ENCODE data around the gene B4GALNT1. TPM values are rescaled to one million over a fixed set of nuclear protein-coding genes. Genes with fewer than 3 reads are reported as not detected.

Gene B4GALNT1
- total and polyA plus RNA-seq, 9 of the 15 experiments (the other 6 are each of a cell fraction or from before 2014, with no cell fraction given), result 1.0 to 32.2 (median 9.8) TPM

DNA sequence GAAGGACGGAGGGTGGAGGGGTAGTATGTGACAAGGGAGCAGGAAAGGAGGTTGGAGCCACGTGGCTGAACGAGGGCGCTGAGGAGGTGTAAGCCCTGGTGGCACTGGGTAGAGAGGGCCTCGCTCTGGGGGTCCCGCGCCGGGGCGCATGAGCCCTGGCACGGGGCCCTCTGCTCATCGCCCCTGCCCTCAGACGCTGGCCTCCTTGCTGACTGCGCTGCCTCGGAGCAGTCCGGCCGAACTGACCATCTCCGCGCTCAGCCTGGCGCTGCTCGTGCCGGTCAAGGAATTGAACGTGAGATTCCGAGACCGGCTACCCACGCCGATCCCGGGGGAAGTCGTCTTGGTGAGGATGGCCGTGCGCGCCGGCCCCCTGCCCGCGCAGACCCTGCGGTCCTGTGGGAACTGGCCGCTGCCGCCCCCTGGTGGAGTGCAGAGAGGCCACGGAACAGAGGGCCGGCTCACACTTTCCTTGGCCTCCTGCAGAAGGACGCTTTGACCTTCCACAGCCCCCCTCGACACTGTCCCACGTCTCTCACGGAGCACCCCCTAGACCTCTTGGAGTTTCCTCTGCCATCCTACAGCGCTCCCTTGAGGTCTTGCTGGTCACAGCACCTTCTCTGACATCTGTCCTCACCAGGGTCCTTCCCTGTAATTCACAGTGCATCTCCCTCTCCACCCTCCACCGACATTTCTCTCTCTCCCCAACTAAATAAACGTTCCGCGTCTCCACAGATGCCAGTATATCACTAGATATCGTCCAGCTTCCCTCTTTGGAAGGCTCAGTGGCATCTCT lies 11.3 kb downstream of the B4GALNT1 start (continued):
- no peak for TF ChIP-seq ETV6 (IDR thresholded peaks at IDR 0.05; ENCODE audit: borderline replicate concordance in 1 of 2, low read depth in 2 of 2, low read length in 1 of 2)
- no peak for TF ChIP-seq ETV6 (CRISPR knock-in tag; IDR thresholded peaks at IDR 0.05; ENCODE audit: borderline replicate concordance)
- TF ChIP-seq CBX2 (IDR thresholded peaks at IDR 0.05; ENCODE audit: insufficient read depth, low read length, poor library complexity, severe bottlenecking), result no peak
- TF ChIP-seq PHF20 (IDR thresholded peaks at IDR 0.05; ENCODE audit: partially characterized antibody), result no peak
- TF ChIP-seq, protein P1, sequence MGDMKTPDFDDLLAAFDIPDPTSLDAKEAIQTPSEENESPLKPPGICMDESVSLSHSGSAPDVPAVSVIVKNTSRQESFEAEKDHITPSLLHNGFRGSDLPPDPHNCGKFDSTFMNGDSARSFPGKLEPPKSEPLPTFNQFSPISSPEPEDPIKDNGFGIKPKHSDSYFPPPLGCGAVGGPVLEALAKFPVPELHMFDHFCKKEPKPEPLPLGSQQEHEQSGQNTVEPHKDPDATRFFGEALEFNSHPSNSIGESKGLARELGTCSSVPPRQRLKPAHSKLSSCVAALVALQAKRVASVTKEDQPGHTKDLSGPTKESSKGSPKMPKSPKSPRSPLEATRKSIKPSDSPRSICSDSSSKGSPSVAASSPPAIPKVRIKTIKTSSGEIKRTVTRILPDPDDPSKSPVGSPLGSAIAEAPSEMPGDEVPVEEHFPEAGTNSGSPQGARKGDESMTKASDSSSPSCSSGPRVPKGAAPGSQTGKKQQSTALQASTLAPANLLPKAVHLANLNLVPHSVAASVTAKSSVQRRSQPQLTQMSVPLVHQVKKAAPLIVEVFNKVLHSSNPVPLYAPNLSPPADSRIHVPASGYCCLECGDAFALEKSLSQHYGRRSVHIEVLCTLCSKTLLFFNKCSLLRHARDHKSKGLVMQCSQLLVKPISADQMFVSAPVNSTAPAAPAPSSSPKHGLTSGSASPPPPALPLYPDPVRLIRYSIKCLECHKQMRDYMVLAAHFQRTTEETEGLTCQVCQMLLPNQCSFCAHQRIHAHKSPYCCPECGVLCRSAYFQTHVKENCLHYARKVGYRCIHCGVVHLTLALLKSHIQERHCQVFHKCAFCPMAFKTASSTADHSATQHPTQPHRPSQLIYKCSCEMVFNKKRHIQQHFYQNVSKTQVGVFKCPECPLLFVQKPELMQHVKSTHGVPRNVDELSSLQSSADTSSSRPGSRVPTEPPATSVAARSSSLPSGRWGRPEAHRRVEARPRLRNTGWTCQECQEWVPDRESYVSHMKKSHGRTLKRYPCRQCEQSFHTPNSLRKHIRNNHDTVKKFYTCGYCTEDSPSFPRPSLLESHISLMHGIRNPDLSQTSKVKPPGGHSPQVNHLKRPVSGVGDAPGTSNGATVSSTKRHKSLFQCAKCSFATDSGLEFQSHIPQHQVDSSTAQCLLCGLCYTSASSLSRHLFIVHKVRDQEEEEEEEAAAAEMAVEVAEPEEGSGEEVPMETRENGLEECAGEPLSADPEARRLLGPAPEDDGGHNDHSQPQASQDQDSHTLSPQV (IDR thresholded peaks at IDR 0.05), result peak; percentile 19; the same call in 1 of the 2 replicates
- TF ChIP-seq POLR2G (IDR thresholded peaks at IDR 0.05; ENCODE audit: low read depth, low read length), result peak; percentile 74
- TF ChIP-seq ZNF217 (CRISPR knock-in tag; IDR thresholded peaks at IDR 0.05), result no peak
- TF ChIP-seq SAFB2 (IDR thresholded peaks at IDR 0.05; ENCODE audit: borderline replicate concordance, low read depth, low read length, severe bottlenecking), result no peak
- no peak for TF ChIP-seq COPS2 (conservative IDR thresholded peaks at IDR 0.05)
- TF ChIP-seq MAFK (IDR thresholded peaks at IDR 0.05; ENCODE audit: low read length), result no peak
- TF ChIP-seq FOXK1 (CRISPR knock-in tag; IDR thresholded peaks at IDR 0.05; ENCODE audit: borderline replicate concordance), result no peak
- TF ChIP-seq PHF8 (IDR thresholded peaks at IDR 0.05; ENCODE audit: borderline replicate concordance, low read length), result peak; percentile 15; the same call in 1 of the 2 replicates
- TF ChIP-seq, protein P2, sequence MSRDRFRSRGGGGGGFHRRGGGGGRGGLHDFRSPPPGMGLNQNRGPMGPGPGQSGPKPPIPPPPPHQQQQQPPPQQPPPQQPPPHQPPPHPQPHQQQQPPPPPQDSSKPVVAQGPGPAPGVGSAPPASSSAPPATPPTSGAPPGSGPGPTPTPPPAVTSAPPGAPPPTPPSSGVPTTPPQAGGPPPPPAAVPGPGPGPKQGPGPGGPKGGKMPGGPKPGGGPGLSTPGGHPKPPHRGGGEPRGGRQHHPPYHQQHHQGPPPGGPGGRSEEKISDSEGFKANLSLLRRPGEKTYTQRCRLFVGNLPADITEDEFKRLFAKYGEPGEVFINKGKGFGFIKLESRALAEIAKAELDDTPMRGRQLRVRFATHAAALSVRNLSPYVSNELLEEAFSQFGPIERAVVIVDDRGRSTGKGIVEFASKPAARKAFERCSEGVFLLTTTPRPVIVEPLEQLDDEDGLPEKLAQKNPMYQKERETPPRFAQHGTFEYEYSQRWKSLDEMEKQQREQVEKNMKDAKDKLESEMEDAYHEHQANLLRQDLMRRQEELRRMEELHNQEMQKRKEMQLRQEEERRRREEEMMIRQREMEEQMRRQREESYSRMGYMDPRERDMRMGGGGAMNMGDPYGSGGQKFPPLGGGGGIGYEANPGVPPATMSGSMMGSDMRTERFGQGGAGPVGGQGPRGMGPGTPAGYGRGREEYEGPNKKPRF (IDR thresholded peaks at IDR 0.05; ENCODE audit: low read depth, low read length), result no peak
- TF ChIP-seq GATAD2B (IDR thresholded peaks at IDR 0.05; ENCODE audit: borderline replicate concordance), result no peak
- peak; percentile 44 for TF ChIP-seq CCNT2 (IDR thresholded peaks at IDR 0.05; ENCODE audit: borderline replicate concordance, extremely low read depth, insufficient read length, low read depth, low read length)
- TF ChIP-seq, protein P3, sequence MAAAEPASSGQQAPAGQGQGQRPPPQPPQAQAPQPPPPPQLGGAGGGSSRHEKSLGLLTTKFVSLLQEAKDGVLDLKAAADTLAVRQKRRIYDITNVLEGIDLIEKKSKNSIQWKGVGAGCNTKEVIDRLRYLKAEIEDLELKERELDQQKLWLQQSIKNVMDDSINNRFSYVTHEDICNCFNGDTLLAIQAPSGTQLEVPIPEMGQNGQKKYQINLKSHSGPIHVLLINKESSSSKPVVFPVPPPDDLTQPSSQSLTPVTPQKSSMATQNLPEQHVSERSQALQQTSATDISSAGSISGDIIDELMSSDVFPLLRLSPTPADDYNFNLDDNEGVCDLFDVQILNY (CRISPR knock-in tag; IDR thresholded peaks at IDR 0.05), result no peak
- no peak for TF ChIP-seq ZNF717 (CRISPR knock-in tag; IDR thresholded peaks at IDR 0.05)
